ENCODE data around the gene MYH11.

The MYH11 gene

DNA sequence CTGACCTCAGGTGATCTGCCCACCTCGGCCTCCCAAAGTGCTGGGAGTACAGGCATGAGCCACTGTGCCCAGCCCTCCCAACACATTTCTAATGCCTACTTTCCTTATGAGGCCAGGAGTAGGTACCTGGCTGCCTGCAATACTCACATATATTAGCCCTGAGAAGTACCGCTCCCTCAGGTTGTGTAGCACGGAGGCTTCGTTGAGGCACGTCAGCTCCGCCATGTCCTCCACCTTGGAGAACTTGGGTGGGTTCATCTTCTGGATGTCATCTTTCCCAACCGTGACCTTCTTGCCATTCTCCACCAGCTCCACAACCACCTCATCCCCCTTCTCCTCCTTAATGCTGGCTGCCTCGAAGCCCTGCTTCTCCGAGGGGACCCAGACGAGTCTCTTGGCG lies 19.1 kb downstream of the MYH11 start:
- Histone ChIP-seq H3K79me1 (ENCODE audit: low read length) (no peaks in the 10 kb centered on the region), H2BK15ac (replicated peaks; ENCODE audit: low read depth) (no peak overlapping the region), H3K27me3 (ENCODE audit: insufficient read depth, low read length, poor library complexity) (no peaks in the 10 kb centered on the region), H3K36me3 (ENCODE audit: control insufficient read depth, insufficient read depth, low read length) (no peaks in the 10 kb centered on the region), H3K9ac (ENCODE audit: low read length) (no peak overlapping the region), H4K5ac (ENCODE audit: low read length) (no peak overlapping the region), H3K79me2 (ENCODE audit: control insufficient read depth, insufficient read depth, low read length) (no peaks in the 10 kb centered on the region), H3K27ac (ENCODE audit: low read depth, low read length) (no peak overlapping the region), H2AK5ac (ENCODE audit: low read length) (no peak overlapping the region), H3K4me1 (ENCODE audit: control insufficient read depth, low read depth, low read length) (no peaks in the 10 kb centered on the region), H3K4ac (ENCODE audit: low read depth, low read length) (no peak overlapping the region), H3K4me2 (ENCODE audit: low read length) (no peak overlapping the region), H3K23ac (ENCODE audit: low read length) (no peak overlapping the region), H2BK5ac (ENCODE audit: low read length) (no peak overlapping the region), H3K18ac (ENCODE audit: low read length) (no peak overlapping the region), H3K56ac (ENCODE audit: low read length) (no peak overlapping the region), H4K8ac (ENCODE audit: low read depth, low read length) (no peak overlapping the region), H3K4me3 (ENCODE audit: low read length) (no peak overlapping the region), H2BK120ac (ENCODE audit: low read depth, low read length) (no peak overlapping the region)
- no peak for DNase-seq
- no CpG with 5 or more reads among the region's 11 CpGs for WGBS (ENCODE audit: extremely low coverage, insufficient coverage, low lambda C conversion rate)

DNA sequence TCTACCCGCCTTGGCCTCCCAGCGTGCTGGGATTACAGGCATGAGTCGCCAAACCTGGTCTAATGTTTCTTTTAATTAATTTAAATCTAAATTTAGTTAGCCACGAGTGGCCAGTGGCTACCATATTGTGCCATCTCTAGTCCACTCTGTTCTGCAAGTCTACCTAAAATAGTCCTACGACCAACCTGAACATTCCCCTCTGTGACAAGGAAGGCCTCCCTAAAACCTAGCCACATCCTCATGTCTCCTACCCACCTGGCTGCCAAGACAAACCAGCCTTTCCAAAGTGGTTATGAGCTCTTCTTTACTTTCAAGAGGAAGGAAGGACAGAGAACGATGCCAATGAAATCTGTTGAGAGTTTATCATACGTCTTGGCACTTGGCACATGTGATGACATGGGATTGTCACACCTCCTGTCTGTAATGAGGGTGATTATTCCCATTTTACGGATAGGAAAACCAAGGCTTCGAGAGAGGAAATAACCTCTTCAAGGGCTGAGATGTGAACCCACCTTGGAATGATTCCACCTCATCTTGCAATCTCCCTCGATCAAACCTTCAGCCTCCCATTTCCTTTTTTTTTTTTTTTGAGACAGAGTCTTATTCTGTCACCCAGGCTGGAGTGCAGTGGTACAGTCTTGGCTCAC lies 19.7 kb downstream of the MYH11 start:
- Histone ChIP-seq H3K79me2 (ENCODE audit: control insufficient read depth, insufficient read depth, low read length) (no peaks in the 10 kb centered on the region), H4K8ac (ENCODE audit: low read depth, low read length) (no peak overlapping the region), H2BK120ac (ENCODE audit: low read depth, low read length) (no peak overlapping the region), H4K5ac (ENCODE audit: low read length) (no peak overlapping the region), H3K27ac (ENCODE audit: low read depth, low read length) (no peak overlapping the region), H2BK5ac (ENCODE audit: low read length) (no peak overlapping the region), H3K23ac (ENCODE audit: low read length) (no peak overlapping the region), H3K56ac (ENCODE audit: low read length) (no peak overlapping the region), H3K4me1 (ENCODE audit: control insufficient read depth, low read depth, low read length) (no peaks in the 10 kb centered on the region), H3K4me2 (ENCODE audit: low read length) (no peak overlapping the region), H2AK5ac (ENCODE audit: low read length) (no peak overlapping the region), H3K79me1 (ENCODE audit: low read length) (no peaks in the 10 kb centered on the region), H3K4ac (ENCODE audit: low read depth, low read length) (no peak overlapping the region), H3K18ac (ENCODE audit: low read length) (no peak overlapping the region), H2BK15ac (replicated peaks; ENCODE audit: low read depth) (no peak overlapping the region), H3K36me3 (ENCODE audit: control insufficient read depth, insufficient read depth, low read length) (no peaks in the 10 kb centered on the region), H3K27me3 (ENCODE audit: insufficient read depth, low read length, poor library complexity) (no peaks in the 10 kb centered on the region), H3K4me3 (ENCODE audit: low read length) (no peak overlapping the region), H3K9ac (ENCODE audit: low read length) (no peak overlapping the region)
- WGBS (ENCODE audit: extremely low coverage, insufficient coverage, low lambda C conversion rate): no CpG with 5 or more reads among the region's 10 CpGs
- DNase-seq: no peak

DNA sequence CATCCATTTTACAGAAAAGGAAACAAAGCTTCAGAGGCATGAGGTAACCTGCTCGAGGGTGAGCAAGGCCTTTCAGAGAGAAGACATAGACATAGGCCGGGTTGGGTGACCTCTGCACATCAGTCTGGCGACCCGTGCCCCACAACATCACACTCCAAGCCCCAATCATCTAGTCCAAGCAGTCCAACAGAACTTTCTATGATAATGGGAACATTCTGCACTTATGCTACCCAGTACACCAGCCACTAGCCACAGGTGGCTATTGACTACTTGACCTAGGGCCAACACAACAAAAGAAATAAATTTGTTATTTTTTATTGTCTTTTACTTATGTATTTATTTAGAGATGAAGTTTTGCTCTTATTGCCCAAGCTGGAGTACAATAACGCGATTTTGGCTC lies 20.8 kb downstream of the MYH11 start:
- H3K79me2 ChIP-seq (ENCODE audit: control insufficient read depth, insufficient read depth, low read length): no peaks in the 10 kb centered on the region
- H3K4ac ChIP-seq (ENCODE audit: low read depth, low read length): no peak overlapping the region
- no peak overlapping the region for H2BK15ac ChIP-seq (replicated peaks; ENCODE audit: low read depth)
- no peak overlapping the region for H3K56ac ChIP-seq (ENCODE audit: low read length)
- H3K4me2 ChIP-seq (ENCODE audit: low read length): no peak overlapping the region
- WGBS (ENCODE audit: extremely low coverage, insufficient coverage, low lambda C conversion rate): no CpG with 5 or more reads among the region's 6 CpGs
- no peak overlapping the region for H3K23ac ChIP-seq (ENCODE audit: low read length)
- no peak overlapping the region for H2BK120ac ChIP-seq (ENCODE audit: low read depth, low read length)
- H3K18ac ChIP-seq (ENCODE audit: low read length): no peak overlapping the region
- H3K36me3 ChIP-seq (ENCODE audit: control insufficient read depth, insufficient read depth, low read length): no peaks in the 10 kb centered on the region
- no peak overlapping the region for H4K5ac ChIP-seq (ENCODE audit: low read length)
- no peak overlapping the region for H4K8ac ChIP-seq (ENCODE audit: low read depth, low read length)
- H3K27me3 ChIP-seq (ENCODE audit: insufficient read depth, low read length, poor library complexity): no peaks in the 10 kb centered on the region
- H3K79me1 ChIP-seq (ENCODE audit: low read length): no peaks in the 10 kb centered on the region
- H2AK5ac ChIP-seq (ENCODE audit: low read length): no peak overlapping the region
- no peak for DNase-seq
- H3K4me1 ChIP-seq (ENCODE audit: control insufficient read depth, low read depth, low read length): no peaks in the 10 kb centered on the region
- H3K9ac ChIP-seq (ENCODE audit: low read length): no peak overlapping the region
- H3K27ac ChIP-seq (ENCODE audit: low read depth, low read length): no peak overlapping the region
- no peak overlapping the region for H3K4me3 ChIP-seq (ENCODE audit: low read length)
- no peak overlapping the region for H2BK5ac ChIP-seq (ENCODE audit: low read length)

DNA sequence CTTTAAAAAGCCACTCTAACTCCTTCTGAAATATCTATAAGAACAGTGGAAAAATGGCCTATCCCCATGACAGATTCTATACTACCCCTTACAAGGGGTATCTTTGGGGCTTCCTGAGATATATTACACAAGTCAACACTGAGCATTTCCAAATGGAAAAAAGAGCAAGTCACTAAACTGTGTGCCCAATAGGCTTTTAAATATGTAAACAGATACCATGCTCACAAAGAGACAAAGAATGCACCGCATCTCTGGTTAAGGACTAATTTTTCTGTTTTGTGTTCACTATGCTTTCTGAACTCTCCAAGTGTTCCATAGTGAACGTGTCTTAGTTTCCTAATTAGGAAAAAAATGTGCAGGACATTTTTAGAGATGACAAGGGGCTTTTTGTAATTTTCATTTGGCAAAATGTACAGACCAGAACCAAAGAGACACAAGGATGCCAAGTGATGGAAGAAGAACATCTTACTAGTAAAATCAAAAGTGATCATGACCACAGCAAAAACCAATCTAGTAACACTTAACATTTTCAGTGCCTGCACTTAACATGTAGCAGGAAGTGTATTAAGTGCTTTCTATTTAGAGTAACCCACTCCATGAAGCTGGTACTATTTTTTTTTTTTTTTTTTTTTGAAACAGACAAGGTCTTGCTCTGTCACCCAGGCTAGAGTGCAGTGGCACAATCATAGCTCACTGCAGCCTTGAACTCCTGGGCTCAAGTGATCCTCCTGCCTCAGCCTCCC lies 21.5 kb downstream of the MYH11 start:
- Histone ChIP-seq H2BK120ac (ENCODE audit: low read depth, low read length) (no peak overlapping the region), H4K8ac (ENCODE audit: low read depth, low read length) (no peak overlapping the region), H3K4ac (ENCODE audit: low read depth, low read length) (no peak overlapping the region), H2BK5ac (ENCODE audit: low read length) (no peak overlapping the region), H3K36me3 (ENCODE audit: control insufficient read depth, insufficient read depth, low read length) (no peaks in the 10 kb centered on the region), H3K4me3 (ENCODE audit: low read length) (no peak overlapping the region), H3K56ac (ENCODE audit: low read length) (no peak overlapping the region), H3K4me2 (ENCODE audit: low read length) (no peak overlapping the region), H2BK15ac (replicated peaks; ENCODE audit: low read depth) (no peak overlapping the region), H3K79me2 (ENCODE audit: control insufficient read depth, insufficient read depth, low read length) (no peaks in the 10 kb centered on the region), H4K5ac (ENCODE audit: low read length) (no peak overlapping the region), H3K27ac (ENCODE audit: low read depth, low read length) (no peak overlapping the region), H3K9ac (ENCODE audit: low read length) (no peak overlapping the region), H3K4me1 (ENCODE audit: control insufficient read depth, low read depth, low read length) (no peaks in the 10 kb centered on the region), H3K79me1 (ENCODE audit: low read length) (no peaks in the 10 kb centered on the region), H3K18ac (ENCODE audit: low read length) (no peak overlapping the region), H2AK5ac (ENCODE audit: low read length) (no peak overlapping the region), H3K23ac (ENCODE audit: low read length) (no peak overlapping the region), H3K27me3 (ENCODE audit: insufficient read depth, low read length, poor library complexity) (no peaks in the 10 kb centered on the region)
- WGBS (ENCODE audit: extremely low coverage, insufficient coverage, low lambda C conversion rate): no CpG with 5 or more reads among the region's 2 CpGs
- DNase-seq: no peak

DNA sequence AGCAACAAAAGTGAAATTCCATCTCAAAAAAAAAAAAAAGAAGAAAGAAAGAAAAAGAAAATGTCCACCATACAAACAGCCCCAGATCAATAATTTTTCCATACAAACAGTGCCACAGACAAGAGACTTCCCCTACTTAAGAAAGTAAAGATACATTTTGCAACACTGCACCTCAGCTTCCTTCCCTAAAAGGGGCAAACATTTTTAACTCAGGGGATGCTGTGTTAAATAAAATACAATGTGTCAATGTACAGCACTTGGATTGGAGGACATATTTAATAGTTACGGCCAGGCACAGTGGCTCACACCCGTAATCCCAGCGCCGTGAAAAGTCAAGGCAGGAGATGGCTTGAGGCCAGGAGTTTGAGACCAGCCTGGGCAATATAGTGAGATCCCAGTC lies 22.3 kb downstream of the MYH11 start:
- no peaks in the 10 kb centered on the region for H3K4me1 ChIP-seq (ENCODE audit: control insufficient read depth, low read depth, low read length)
- no peak overlapping the region for H3K9ac ChIP-seq (ENCODE audit: low read length)
- H3K4me3 ChIP-seq (ENCODE audit: low read length): no peak overlapping the region
- H2BK5ac ChIP-seq (ENCODE audit: low read length): no peak overlapping the region
- H3K36me3 ChIP-seq (ENCODE audit: control insufficient read depth, insufficient read depth, low read length): no peaks in the 10 kb centered on the region
- no peak overlapping the region for H3K27ac ChIP-seq (ENCODE audit: low read depth, low read length)
- H3K4me2 ChIP-seq (ENCODE audit: low read length): no peak overlapping the region
- no peaks in the 10 kb centered on the region for H3K79me2 ChIP-seq (ENCODE audit: control insufficient read depth, insufficient read depth, low read length)
- no CpG with 5 or more reads among the region's 4 CpGs for WGBS (ENCODE audit: extremely low coverage, insufficient coverage, low lambda C conversion rate)
- no peak overlapping the region for H2BK120ac ChIP-seq (ENCODE audit: low read depth, low read length)
- no peaks in the 10 kb centered on the region for H3K79me1 ChIP-seq (ENCODE audit: low read length)
- H3K27me3 ChIP-seq (ENCODE audit: insufficient read depth, low read length, poor library complexity): no peaks in the 10 kb centered on the region
- no peak overlapping the region for H3K23ac ChIP-seq (ENCODE audit: low read length)
- H2BK15ac ChIP-seq (replicated peaks; ENCODE audit: low read depth): no peak overlapping the region
- no peak overlapping the region for H3K18ac ChIP-seq (ENCODE audit: low read length)
- no peak overlapping the region for H4K5ac ChIP-seq (ENCODE audit: low read length)
- H2AK5ac ChIP-seq (ENCODE audit: low read length): no peak overlapping the region
- no peak overlapping the region for H3K56ac ChIP-seq (ENCODE audit: low read length)
- no peak for DNase-seq
- no peak overlapping the region for H3K4ac ChIP-seq (ENCODE audit: low read depth, low read length)
- no peak overlapping the region for H4K8ac ChIP-seq (ENCODE audit: low read depth, low read length)

DNA sequence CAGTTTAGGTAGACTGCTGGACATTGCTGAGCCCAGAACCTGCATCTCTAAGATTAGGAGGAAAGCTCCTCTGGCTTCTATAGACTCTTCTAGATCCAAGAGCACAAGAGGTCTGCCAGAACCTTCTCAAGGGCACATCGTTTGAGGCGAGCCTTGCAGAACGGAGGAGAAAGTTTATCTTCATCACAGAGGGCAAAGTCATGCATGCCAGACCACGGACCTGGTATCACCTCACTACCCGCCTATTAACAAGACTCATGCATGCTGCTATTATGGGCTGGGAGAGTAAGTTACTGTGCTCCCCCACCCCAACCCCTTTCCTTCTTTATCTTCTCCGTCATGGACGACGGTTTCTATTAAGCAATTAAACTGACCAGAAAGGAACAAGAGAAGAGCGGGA lies 23.3 kb downstream of the MYH11 start:
- no peak overlapping the region for H3K23ac ChIP-seq (ENCODE audit: low read length)
- H3K56ac ChIP-seq (ENCODE audit: low read length): no peak overlapping the region
- no peaks in the 10 kb centered on the region for H3K79me1 ChIP-seq (ENCODE audit: low read length)
- H3K27ac ChIP-seq (ENCODE audit: low read depth, low read length): no peak overlapping the region
- no peak overlapping the region for H3K4ac ChIP-seq (ENCODE audit: low read depth, low read length)
- H3K36me3 ChIP-seq (ENCODE audit: control insufficient read depth, insufficient read depth, low read length): no peaks in the 10 kb centered on the region
- H2BK5ac ChIP-seq (ENCODE audit: low read length): no peak overlapping the region
- no peak overlapping the region for H4K8ac ChIP-seq (ENCODE audit: low read depth, low read length)
- H3K9ac ChIP-seq (ENCODE audit: low read length): no peak overlapping the region
- H3K27me3 ChIP-seq (ENCODE audit: insufficient read depth, low read length, poor library complexity): no peaks in the 10 kb centered on the region
- H2BK15ac ChIP-seq (replicated peaks; ENCODE audit: low read depth): no peak overlapping the region
- no peak overlapping the region for H3K18ac ChIP-seq (ENCODE audit: low read length)
- DNase-seq: no peak
- no peak overlapping the region for H2BK120ac ChIP-seq (ENCODE audit: low read depth, low read length)
- no peaks in the 10 kb centered on the region for H3K79me2 ChIP-seq (ENCODE audit: control insufficient read depth, insufficient read depth, low read length)
- H3K4me3 ChIP-seq (ENCODE audit: low read length): no peak overlapping the region
- H3K4me1 ChIP-seq (ENCODE audit: control insufficient read depth, low read depth, low read length): no peaks in the 10 kb centered on the region
- H4K5ac ChIP-seq (ENCODE audit: low read length): no peak overlapping the region
- WGBS (ENCODE audit: extremely low coverage, insufficient coverage, low lambda C conversion rate): no CpG with 5 or more reads among the region's 9 CpGs
- no peak overlapping the region for H2AK5ac ChIP-seq (ENCODE audit: low read length)
- H3K4me2 ChIP-seq (ENCODE audit: low read length): no peak overlapping the region
